Stimulated activated CD4-positive, alpha-beta T cell treated with anti-CD3 and anti-CD28 coated beads, Interleukin-4, amount 100 ng/mL, for 24 hours (primary cell): ENCODE data around the gene PAN3.

Experiments
- DNase-seq: peaks from one replicate; pipeline ENCODE4 v3.0.0-alpha.2; 2020

PAN3 gene

GRCh38 chr13:28314879-28315278 is 176.5 kb downstream of the PAN3 start:
- DNase-seq = no peak

- DNase-seq = no peak
Measured at GRCh38 chr13:28316129-28316528, 177.8 kb downstream of the PAN3 start.

DNA sequence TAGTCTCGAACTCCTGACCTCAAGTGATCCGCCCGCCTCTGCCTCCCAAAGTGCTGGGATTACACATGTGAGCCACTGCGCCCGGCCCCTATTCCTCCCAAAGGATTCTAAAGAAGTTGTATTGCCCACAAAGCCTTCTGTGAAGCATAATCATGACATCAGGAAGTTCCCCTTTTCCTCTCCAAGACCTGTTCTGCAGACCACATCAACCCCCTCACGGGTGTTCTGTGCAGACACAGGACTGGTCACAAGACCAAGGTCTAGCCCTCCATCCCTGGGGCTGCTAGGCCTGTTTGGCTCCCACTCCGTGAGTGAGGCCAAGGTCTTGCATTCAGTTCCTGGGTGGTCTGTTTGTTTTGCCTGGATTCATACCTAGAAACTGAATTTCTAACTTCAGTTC is 178.5 kb downstream of the PAN3 start:
- DNase-seq = no peak

- no peak for DNase-seq
Measured at GRCh38 chr13:28318496-28318895, 180.2 kb downstream of the PAN3 start.

- no peak for DNase-seq
Measured at GRCh38 chr13:28319528-28319927, 181.2 kb downstream of the PAN3 start.

- DNase-seq = no peak
Measured at GRCh38 chr13:28320209-28320608, 181.9 kb downstream of the PAN3 start.

DNA sequence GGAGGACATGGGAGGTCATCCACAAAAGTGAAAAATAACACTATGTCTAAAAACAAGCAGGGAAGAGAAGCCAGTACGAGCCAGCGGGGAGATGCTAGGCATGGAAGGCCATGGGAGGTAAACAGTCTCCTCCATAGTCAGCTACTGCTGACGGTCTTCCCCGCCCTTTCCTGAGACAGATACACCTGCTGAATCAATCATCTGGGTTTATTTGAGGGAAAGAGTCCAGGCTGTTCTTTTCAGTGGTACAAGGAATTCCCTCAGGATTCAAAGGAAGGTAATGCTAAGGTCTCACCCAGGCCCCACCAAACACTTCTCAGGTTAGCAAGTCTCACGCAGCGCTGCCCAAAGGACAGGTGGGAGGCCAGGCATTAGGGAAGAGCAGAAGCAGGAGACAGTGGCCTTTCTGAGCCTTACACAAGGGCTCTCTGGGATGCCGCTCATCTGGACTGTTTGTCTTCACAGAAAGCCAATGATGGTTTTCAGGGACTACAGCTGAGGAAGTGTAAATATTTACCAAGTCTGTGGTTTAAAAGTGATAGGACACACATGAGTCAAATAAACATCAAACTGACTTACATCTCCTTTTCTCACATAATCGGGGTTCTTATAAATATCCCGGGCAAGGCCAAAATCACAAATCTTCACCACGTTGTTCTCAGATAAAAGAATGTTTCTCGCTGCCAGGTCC is 182.7 kb downstream of the PAN3 start:
- no peak for DNase-seq

GRCh38 chr13:28321756-28322155 is 183.4 kb downstream of the PAN3 start:
- DNase-seq = no peak

DNA sequence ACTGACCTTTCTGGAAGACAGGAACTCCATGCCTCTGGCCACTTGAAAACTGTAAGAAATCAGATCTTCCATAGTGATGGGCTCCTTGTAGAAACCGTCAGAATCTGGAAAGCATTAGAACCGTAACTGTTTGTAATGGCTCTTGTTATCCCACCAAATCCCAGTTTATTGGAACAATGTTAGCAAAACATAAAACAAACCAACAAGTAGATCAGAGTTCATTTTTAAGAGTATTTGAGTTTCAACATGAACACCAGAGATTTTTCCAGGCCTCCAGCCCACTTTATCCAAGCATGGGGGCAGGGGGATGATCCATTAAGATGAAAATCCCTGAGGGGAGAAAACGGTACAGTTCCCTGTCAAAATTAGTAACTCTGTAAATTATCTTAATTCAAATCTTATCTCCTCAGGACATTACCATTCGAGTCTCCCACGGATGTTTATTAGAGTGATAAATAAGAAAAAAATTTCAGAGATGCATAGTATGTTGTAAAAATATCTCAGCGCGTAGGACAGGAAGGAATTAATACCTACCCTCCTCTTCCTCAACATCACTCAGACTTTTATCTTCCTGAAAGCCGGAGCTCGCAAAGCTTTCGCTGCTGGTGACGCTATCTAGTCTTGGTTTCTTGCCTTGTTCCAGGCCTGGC is 184.0 kb downstream of the PAN3 start:
- no peak for DNase-seq

GRCh38 chr13:28324181-28324789 is 185.9 kb downstream of the PAN3 start:
- peak; percentile 58 for DNase-seq

DNA sequence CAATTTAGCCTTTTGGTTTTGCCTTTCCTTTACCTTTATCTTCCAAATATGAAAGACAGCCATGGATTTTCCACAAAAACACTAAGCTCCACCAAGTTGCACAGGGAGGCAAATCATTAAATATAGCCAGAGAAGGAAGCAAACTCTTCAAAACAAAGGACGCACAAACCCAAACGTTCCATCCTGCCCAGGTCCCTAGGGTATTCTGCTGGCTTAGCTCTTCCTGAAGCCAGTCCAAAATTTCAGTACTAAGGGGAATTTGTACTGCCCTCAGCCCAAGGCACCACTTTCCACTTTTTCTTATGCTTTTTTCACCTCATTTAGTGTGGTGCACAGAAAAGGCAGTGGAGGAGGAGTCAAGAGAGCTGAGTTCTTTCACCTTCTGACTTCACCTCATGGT is 186.7 kb downstream of the PAN3 start:
- DNase-seq = no peak

GRCh38 chr13:28326056-28326455 is 187.7 kb downstream of the PAN3 start:
- no peak for DNase-seq

GRCh38 chr13:28327373-28328270 is 189.3 kb downstream of the PAN3 start:
- no peak for DNase-seq

DNA sequence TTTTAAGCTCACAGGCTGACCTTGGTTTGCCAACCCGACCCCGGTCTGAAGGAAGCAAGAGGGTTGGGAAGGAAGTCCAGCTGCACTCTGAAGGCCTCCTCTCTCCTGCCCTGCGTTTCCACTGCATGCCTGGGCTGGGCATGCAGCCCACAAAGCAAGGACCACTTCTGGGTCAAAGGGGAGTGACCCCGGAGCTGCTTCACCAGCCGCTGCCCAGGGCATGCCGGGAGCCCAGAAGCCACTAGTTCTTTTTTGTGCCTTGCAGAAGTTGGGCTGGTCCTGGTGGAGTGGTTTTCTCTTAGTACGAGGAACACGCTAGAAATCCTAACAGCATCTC is 189.9 kb downstream of the PAN3 start:
- no peak for DNase-seq

DNA sequence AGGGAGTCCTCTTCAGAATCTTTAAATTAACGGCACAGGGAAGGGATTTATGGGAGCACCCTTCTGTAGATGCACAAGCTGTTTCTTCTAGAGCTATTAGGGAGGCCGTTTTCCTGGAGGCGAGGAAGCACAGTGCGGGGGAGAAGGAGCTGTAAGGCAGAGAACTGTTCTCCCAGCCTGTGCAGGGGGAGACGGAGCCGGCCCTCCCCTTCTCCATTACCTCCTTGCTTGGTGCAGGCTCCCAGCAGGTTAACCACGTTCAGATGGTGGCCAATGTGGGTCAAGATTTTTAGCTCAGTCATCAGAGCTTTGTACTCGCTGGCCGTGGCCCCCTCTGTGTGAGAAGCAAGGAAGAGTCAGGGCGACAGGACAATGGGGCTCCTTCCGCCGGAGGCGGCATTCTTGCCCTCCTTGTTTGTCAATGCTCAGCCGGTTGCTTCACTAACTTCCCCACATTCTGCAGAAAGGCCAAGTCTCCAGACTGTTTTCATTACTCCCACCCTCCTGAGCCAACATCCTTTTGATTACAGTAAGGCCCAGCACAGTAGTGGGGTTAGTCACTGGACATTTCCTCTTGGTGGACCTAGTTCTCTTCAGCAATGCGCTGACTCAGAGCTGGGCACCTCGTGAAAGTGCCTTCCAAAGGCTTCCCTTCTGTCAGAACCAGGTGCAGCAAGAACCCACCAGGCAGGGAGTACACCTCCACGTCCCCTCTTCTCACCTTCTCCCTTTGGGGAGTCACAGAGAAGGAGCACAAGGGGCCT is 191.2 kb downstream of the PAN3 start:
- no peak for DNase-seq

DNA sequence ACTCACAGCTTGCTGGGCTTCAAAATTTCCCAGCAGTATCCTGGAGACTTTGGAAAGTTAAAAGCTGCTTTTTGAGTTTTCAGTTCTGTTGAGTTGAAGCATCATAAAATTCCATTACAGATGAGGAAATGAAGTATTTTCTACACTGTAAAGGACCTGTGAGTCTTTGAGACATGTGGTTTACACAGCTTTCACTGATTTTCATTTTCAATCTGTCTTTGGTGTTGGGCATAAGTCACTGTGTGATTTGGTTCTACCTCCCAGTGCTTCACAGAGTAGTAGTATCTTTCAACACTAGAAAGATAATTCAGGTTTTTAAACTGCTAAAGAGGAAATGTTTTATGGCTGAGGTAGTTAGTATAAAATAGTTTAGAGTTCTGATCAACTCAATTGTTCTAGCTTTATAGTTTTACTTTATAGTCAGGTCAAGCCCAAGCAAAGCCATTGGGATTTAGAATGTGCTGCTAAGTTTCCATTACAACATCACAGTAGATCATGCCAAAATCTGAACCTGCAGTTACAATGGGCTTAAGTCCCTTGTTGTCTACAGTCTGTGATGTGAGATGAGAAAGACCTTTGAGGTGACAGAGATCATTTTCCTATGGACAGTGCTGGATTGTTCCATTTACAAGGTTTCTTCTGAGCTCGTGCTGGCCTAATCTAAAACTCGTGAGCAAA is 195.0 kb downstream of the PAN3 start:
- no peak for DNase-seq

DNA sequence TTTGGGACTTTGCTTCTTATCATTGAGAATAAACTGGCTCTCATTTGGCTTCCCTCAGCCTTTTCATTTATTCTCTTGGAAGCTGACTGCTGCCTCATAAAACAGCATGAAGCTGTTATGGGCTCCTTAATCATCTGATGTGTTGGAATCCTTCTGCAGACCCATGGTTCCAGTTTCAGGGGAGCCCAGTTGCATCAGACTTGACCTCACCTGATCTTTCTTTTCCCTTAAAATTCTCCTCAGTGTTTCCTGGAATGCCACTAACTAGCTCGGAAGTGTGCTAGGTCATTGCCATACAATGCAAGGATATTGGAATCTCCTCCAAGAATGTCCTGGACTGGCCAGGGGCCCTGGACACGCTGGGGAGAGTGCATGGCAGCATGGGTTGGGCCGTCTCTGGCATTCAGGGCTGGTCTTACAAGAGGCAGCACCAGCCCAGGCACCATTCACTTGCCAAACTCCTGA is 197.9 kb downstream of the PAN3 start:
- no peak for DNase-seq

- no peak for DNase-seq
Measured at GRCh38 chr13:28337166-28338005, 199.0 kb downstream of the PAN3 start.

GRCh38 chr13:28338006-28338574 is 199.7 kb downstream of the PAN3 start:
- no peak for DNase-seq

- DNase-seq = no peak
Measured at GRCh38 chr13:28338742-28339141, 200.4 kb downstream of the PAN3 start.

- DNase-seq = no peak
Measured at GRCh38 chr13:28339419-28339818, 201.1 kb downstream of the PAN3 start.
